ES-I3 (cell line): ENCODE data around the gene CCDC43.
A peak's percentile ranks its signal among the peaks of the same experiment; 100 is the strongest.
"Not testable (repeated sequence)": the region's sequence is repeated elsewhere in the genome, so short reads cannot be mapped to it uniquely, and the experiment has no call there.

Source experiments
- H3K36me3 ChIP-seq: 2 replicates; pipeline ENCODE4 v1.6.1; 2013; ENCODE audit warnings: mild to moderate bottlenecking, low read length, control low read depth, moderate library complexity; ENCODE audit not compliant: insufficient read depth
- H3K4me1 ChIP-seq: 2 replicates; pipeline ENCODE4 v1.6.1; 2013; ENCODE audit warnings: mild to moderate bottlenecking, control low read depth, low read length; ENCODE audit not compliant: insufficient read depth
- H3K9ac ChIP-seq: 2 replicates; pipeline ENCODE4 v1.6.1; 2013; ENCODE audit warnings: low read depth, mild to moderate bottlenecking, low read length, moderate library complexity
- H3K9me3 ChIP-seq: 2 replicates; pipeline ENCODE4 v1.6.1; 2013; ENCODE audit warnings: mild to moderate bottlenecking, low read length, moderate library complexity; ENCODE audit not compliant: control insufficient read depth, insufficient read depth

CCDC43 gene

GRCh38 chr17:44689477-44690217 lies at the start of gene CCDC43:
Gene CCDC43, minus strand, starts transcription at chr17:44689776. Its CDS starts 23 bp downstream, at chr17:44689753.
- Histone ChIP-seq H3K36me3 (no peaks in the 10 kb centered on the region), H3K9me3 (no peaks in the 10 kb centered on the region), H3K9ac (peak within 1 kb of the TSS; percentile 92), H3K4me1 (peaks cover 12% of the 10 kb centered on the region)

GRCh38 chr17:44738214-44738906 lies 48.8 kb upstream of the CCDC43 start:
- Histone ChIP-seq H3K4me1 (peaks cover 22% of the 10 kb centered on the region), H3K9me3 (no peaks in the 10 kb centered on the region), H3K9ac (no peak overlapping the region), H3K36me3 (peaks cover 25% of the 10 kb centered on the region)

GRCh38 chr17:44736551-44737240 lies 47.1 kb upstream of the CCDC43 start:
- peaks cover 22% of the 10 kb centered on the region for H3K4me1 ChIP-seq
- peaks cover 23% of the 10 kb centered on the region for H3K36me3 ChIP-seq
- no peaks in the 10 kb centered on the region for H3K9me3 ChIP-seq
- no peak overlapping the region for H3K9ac ChIP-seq

GRCh38 chr17:44734272-44734671 lies 44.7 kb upstream of the CCDC43 start:
- Histone ChIP-seq H3K9me3 (no peaks in the 10 kb centered on the region), H3K9ac (no peak overlapping the region), H3K4me1 (peaks cover 22% of the 10 kb centered on the region), H3K36me3 (peaks cover 24% of the 10 kb centered on the region)

- H3K9me3 ChIP-seq, result no peaks in the 10 kb centered on the region
- H3K9ac ChIP-seq, result no peak overlapping the region
- H3K4me1 ChIP-seq, result peaks cover 19% of the 10 kb centered on the region
- peaks cover 24% of the 10 kb centered on the region for H3K36me3 ChIP-seq
Measured at GRCh38 chr17:44733753-44734152, 44.2 kb upstream of the CCDC43 start.

GRCh38 chr17:44726121-44726520 lies 36.5 kb upstream of the CCDC43 start:
- not testable (repeated sequence) for H3K9me3 ChIP-seq, H3K4me1 ChIP-seq, H3K9ac ChIP-seq
- H3K36me3 ChIP-seq, result peaks cover 19% of the 10 kb centered on the region

- Histone ChIP-seq H3K9me3 (no peaks in the 10 kb centered on the region), H3K4me1 (no peaks in the 10 kb centered on the region), H3K9ac (no peak overlapping the region), H3K36me3 (peaks cover 27% of the 10 kb centered on the region)
Measured at GRCh38 chr17:44722254-44722653, 32.7 kb upstream of the CCDC43 start.

GRCh38 chr17:44719444-44719843 lies 29.9 kb upstream of the CCDC43 start:
- H3K4me1 ChIP-seq, result no peaks in the 10 kb centered on the region
- H3K9me3 ChIP-seq, result no peaks in the 10 kb centered on the region
- H3K36me3 ChIP-seq, result peaks cover 27% of the 10 kb centered on the region
- no peak overlapping the region for H3K9ac ChIP-seq

GRCh38 chr17:44708401-44709263 lies 19.1 kb upstream of the CCDC43 start, which contains the start of gene DBF4B:
Gene DBF4B, plus strand, starts transcription at chr17:44708665. Its CDS starts 156 bp downstream, at chr17:44708821.
- H3K9me3 ChIP-seq, result no peaks in the 10 kb centered on the region

GRCh38 chr17:44707755-44708400 lies 18.3 kb upstream of the CCDC43 start:
- Histone ChIP-seq H3K4me1 (0 out of 2 replicates have a peak, but pooled peaks cover 6% of the 10 kb centered on the region), H3K36me3 (no peaks in the 10 kb centered on the region), H3K9ac (peak overlapping the region; percentile 68; the same call in 1 of the 2 replicates), H3K9me3 (no peaks in the 10 kb centered on the region)

More at GRCh38 chr17:44708401-44709263, 19.1 kb upstream of the CCDC43 start, which contains the start of gene DBF4B:
- no peaks in the 10 kb centered on the region for H3K36me3 ChIP-seq
- peak within 1 kb of the TSS; percentile 68 for H3K9ac ChIP-seq
- H3K4me1 ChIP-seq, result 0 out of 2 replicates have a peak, but pooled peaks cover 6% of the 10 kb centered on the region

GRCh38 chr17:44700288-44700687 lies 10.7 kb upstream of the CCDC43 start:
- H3K9me3 ChIP-seq, H3K36me3 ChIP-seq, H3K9ac ChIP-seq, H3K4me1 ChIP-seq: not testable (repeated sequence)

GRCh38 chr17:44693609-44694008 lies 4.0 kb upstream of the CCDC43 start:
- no peaks in the 10 kb centered on the region for H3K36me3 ChIP-seq
- H3K4me1 ChIP-seq, result peaks cover 9% of the 10 kb centered on the region
- H3K9ac ChIP-seq, result no peak overlapping the region
- no peaks in the 10 kb centered on the region for H3K9me3 ChIP-seq

GRCh38 chr17:44690746-44691306 lies 1.2 kb upstream of the CCDC43 start:
- Histone ChIP-seq H3K9ac (peak overlapping the region; percentile 5; the same call in 1 of the 2 replicates), H3K4me1 (peaks cover 12% of the 10 kb centered on the region)
- H3K36me3 ChIP-seq, H3K9me3 ChIP-seq: not testable (repeated sequence)
